Colonic mucosa (tissue), 4 donors: ENCODE results near the gene CACHD1. TPM values are rescaled to one million over a fixed set of nuclear protein-coding genes. Genes with fewer than 3 reads are reported as not detected.

Experiments used
- DNase-seq: peaks from one replicate; pipeline ENCODE4 v3.0.0-alpha.2; 2020
- H3K27ac ChIP-seq: fragments of 200-600 bp; one replicate; pipeline ENCODE4 v1.8.0; 2021
- H3K27me3 ChIP-seq: fragments of 200-600 bp; one replicate; pipeline ENCODE4 v1.8.0; 2021
- H3K36me3 ChIP-seq: fragments of 200-600 bp; one replicate; pipeline ENCODE4 v1.8.0; 2021
- H3K4me1 ChIP-seq: fragments of 200-600 bp; one replicate; pipeline ENCODE4 v1.8.0; 2021; ENCODE audit warnings: mild to moderate bottlenecking
- H3K4me3 ChIP-seq: fragments of 200-600 bp; one replicate; pipeline ENCODE4 v1.8.0; 2021
- H3K9ac ChIP-seq, 2 donors: one replicate each; pipeline ENCODE4 v1.7.0; 2013; ENCODE audit warnings: control low read depth in 2 of 2, low read depth in 2 of 2, low read length in 2 of 2
- H3K9me3 ChIP-seq: fragments of 200-600 bp; one replicate; pipeline ENCODE4 v1.8.0; 2021
- intact Hi-C: fragments of 100-400 bp; cut with DNase I; formaldehyde crosslinking; loops from one replicate; pipeline ENCODE4 v1.14.1; 2022
- total RNA-seq, 2 donors: library from RNA; stranded (reverse); fragmentation: NEBNext Ultra II Directional in 1 of 2; extraction: Animal tissue kit (Norgen Biotek cat#: 25700) in 1 of 2; gene quantifications; one replicate each; pipeline ENCODE4 v1.2.1, GENCODE V29; 2021
- TF ChIP-seq, protein P1 (sequence below): fragments of 200-600 bp; IDR thresholded peaks from one replicate; pipeline ENCODE4 v1.8.0; 2022; ENCODE audit warnings: antibody characterized with exemption, mild to moderate bottlenecking
- donor health status: healthy.
- donor health status: DM: no; HTN: no; CAD: no.
- donor health status: DM: no; HTN: no; CAD: no.

Gene CACHD1
- total RNA-seq, 2 donors from 2014 or later = 1.5 to 2.0 TPM

DNA sequence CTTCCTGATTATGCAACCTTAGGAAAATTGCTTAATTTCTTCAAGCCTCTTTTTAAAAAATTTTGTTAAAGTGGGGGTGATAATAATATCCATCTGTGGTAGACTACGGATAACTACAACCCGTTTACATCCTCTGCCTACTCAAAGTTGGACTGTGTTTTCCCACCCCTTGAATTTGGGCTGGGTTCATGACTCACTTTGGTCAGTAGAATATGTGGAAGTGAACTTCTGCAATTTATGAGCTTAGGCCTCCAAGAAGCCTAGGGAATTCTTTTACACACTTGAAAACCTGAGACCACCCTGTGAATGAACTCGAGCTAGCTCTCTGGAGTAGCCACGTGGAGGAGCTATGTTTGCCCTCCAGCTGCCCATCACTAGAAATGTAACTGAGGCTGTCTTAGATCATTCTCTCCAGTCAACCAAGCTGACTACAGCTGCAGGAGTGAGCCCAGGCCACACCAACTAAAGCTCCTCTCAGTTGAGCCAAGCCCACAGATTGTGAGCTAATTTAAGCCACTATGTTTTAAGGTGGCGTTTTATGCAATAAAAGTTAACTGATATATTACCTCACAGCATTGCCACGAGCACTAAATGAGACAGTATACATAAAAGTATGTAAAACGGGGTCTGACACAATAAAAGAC is 29.6 kb upstream of the CACHD1 start:
- intact Hi-C loops = no loop called here
- H3K27me3 ChIP-seq = no peaks in the 10 kb centered on the region
- H3K4me3 ChIP-seq = no peak overlapping the region
- H3K36me3 ChIP-seq = no peaks in the 10 kb centered on the region
- DNase-seq = no peak
- TF ChIP-seq, protein P1, sequence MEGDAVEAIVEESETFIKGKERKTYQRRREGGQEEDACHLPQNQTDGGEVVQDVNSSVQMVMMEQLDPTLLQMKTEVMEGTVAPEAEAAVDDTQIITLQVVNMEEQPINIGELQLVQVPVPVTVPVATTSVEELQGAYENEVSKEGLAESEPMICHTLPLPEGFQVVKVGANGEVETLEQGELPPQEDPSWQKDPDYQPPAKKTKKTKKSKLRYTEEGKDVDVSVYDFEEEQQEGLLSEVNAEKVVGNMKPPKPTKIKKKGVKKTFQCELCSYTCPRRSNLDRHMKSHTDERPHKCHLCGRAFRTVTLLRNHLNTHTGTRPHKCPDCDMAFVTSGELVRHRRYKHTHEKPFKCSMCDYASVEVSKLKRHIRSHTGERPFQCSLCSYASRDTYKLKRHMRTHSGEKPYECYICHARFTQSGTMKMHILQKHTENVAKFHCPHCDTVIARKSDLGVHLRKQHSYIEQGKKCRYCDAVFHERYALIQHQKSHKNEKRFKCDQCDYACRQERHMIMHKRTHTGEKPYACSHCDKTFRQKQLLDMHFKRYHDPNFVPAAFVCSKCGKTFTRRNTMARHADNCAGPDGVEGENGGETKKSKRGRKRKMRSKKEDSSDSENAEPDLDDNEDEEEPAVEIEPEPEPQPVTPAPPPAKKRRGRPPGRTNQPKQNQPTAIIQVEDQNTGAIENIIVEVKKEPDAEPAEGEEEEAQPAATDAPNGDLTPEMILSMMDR = no peak
- no peaks in the 10 kb centered on the region for H3K4me1 ChIP-seq
- H3K9ac ChIP-seq = no peak overlapping the region
- H3K27ac ChIP-seq = no peak overlapping the region
- no peaks in the 10 kb centered on the region for H3K9me3 ChIP-seq

DNA sequence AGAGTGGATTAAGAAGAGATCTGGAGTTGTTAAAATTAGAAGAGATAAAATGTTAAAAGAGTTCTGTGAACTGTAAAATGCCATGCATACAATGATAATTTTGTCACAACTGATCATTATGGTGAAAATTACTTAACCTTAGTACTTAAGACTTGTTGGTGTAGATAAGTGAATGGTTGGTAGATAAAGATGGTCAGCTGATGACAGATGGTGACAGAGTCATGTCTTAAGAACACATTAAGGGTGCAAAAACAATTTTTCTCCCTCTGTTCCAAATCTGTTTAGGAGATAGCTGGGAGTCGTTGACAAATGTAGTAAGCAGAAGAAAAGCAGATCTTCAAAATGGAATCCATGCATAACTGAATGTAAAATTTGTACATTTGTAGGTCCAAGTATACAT is 18.5 kb upstream of the CACHD1 start:
- Histone ChIP-seq H3K9me3 (no peaks in the 10 kb centered on the region), H3K27ac (no peak overlapping the region), H3K4me3 (no peak overlapping the region), H3K27me3 (no peaks in the 10 kb centered on the region), H3K36me3 (no peaks in the 10 kb centered on the region), H3K4me1 (no peaks in the 10 kb centered on the region), H3K9ac (no peak overlapping the region)
- TF ChIP-seq, protein P1 = no peak
- no peak for DNase-seq
- intact Hi-C loops = no loop called here

DNA sequence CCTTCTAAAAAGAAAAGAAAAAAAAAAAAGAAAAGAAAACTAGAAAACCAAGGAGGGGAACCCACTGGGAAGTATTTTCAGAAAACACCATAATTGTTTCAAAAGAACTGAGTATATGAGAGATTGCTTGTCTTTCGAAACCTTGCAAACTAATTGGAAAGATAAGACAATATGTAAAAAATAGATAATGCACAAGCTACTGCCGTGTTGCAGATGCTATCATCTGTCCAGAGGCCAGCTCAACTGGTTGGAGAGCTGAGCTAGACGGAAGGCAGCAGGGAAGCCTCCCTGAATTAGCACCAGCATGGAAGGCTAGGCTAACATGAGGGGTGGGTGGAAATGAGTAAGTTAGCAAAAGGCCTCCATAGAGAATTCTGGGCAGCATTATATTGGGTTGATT is 16.2 kb upstream of the CACHD1 start:
- no peaks in the 10 kb centered on the region for H3K9me3 ChIP-seq
- TF ChIP-seq, protein P1 = no peak
- no peak overlapping the region for H3K27ac ChIP-seq
- no peak overlapping the region for H3K4me3 ChIP-seq
- no peak overlapping the region for H3K9ac ChIP-seq
- no peak for DNase-seq
- H3K36me3 ChIP-seq = no peaks in the 10 kb centered on the region
- H3K4me1 ChIP-seq = no peaks in the 10 kb centered on the region
- intact Hi-C loops = no loop called here
- no peaks in the 10 kb centered on the region for H3K27me3 ChIP-seq

DNA sequence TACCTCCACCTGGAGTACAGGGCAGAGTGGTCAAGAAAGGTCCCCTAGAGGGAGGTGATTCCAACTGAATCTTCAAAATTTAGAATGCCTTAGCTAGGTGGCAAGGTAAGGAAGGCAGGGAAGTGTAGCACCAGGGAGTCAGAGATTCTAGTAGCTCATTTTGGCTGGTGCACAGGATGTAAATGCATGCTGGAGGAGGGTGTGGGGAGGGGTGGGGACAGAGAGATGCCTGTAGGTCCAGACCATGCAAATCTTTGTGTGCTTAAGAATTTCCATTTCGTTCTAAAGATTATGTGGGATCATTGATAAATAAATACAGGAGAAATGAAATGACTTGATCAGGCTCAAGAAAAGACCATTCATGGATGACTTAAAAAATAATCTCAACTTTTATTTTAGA is 11.0 kb upstream of the CACHD1 start:
- DNase-seq = no peak
- H3K36me3 ChIP-seq = no peaks in the 10 kb centered on the region
- H3K27ac ChIP-seq = no peak overlapping the region
- H3K4me3 ChIP-seq = no peak overlapping the region
- no peaks in the 10 kb centered on the region for H3K4me1 ChIP-seq
- H3K9me3 ChIP-seq = no peaks in the 10 kb centered on the region
- intact Hi-C loops = no loop called here
- no peaks in the 10 kb centered on the region for H3K27me3 ChIP-seq
- no peak overlapping the region for H3K9ac ChIP-seq
- TF ChIP-seq, protein P1 = no peak

DNA sequence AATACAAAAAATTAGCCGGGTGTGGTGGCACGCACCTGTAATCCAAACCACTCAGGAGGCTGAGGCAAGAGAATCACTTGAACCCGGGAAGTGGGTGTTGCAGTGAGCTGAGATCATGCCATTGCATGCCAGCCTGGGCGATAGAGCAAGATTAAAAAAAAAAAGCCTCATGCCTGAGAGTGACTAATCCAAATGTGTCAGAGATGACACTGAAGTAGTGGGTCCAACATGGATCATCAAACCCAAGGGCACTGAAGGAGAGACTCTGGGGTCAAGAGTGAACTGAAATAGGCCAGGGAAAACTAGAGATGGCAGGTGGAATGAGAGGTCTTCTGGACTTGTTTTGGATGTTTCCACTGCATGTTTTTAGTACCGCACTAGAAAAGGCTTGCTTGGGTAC is 10.2 kb upstream of the CACHD1 start:
- H3K36me3 ChIP-seq = no peaks in the 10 kb centered on the region
- no peak for DNase-seq

More for the DNA sequence above, 10.2 kb upstream of the CACHD1 start:
- Histone ChIP-seq H3K27me3 (no peaks in the 10 kb centered on the region), H3K4me1 (no peaks in the 10 kb centered on the region), H3K9ac (no peak overlapping the region), H3K27ac (no peak overlapping the region), H3K9me3 (no peaks in the 10 kb centered on the region), H3K4me3 (no peak overlapping the region)
- TF ChIP-seq, protein P1 = no peak
- intact Hi-C loops = no loop called here
